ENCODE results near the gene COPB2.
"Not testable (repeated sequence)": the region's sequence is repeated elsewhere in the genome, so short reads cannot be mapped to it uniquely, and the experiment has no call there.

The COPB2 gene

GRCh38 chr3:139340784-139341183 lies 48.7 kb downstream of the COPB2 start:
- TF ChIP-seq CTCF (conservative IDR thresholded peaks at IDR 0.05; ENCODE audit: low read length), result no peak
- no peak for DNase-seq (ENCODE audit: low read depth)
- H3K4me3 ChIP-seq (ENCODE audit: low read length), result no peak overlapping the region

- no peak for TF ChIP-seq CTCF (conservative IDR thresholded peaks at IDR 0.05; ENCODE audit: low read length)
- DNase-seq (ENCODE audit: low read depth), result no peak
- no peak overlapping the region for H3K4me3 ChIP-seq (ENCODE audit: low read length)
Measured at GRCh38 chr3:139339219-139339906, 50.1 kb downstream of the COPB2 start.

- TF ChIP-seq CTCF (conservative IDR thresholded peaks at IDR 0.05; ENCODE audit: low read length), result no peak
- H3K4me3 ChIP-seq (ENCODE audit: low read length), result no peak overlapping the region
- no peak for DNase-seq (ENCODE audit: low read depth)
Measured at GRCh38 chr3:139338405-139338804, 51.0 kb downstream of the COPB2 start.

GRCh38 chr3:139334675-139335074 lies 54.8 kb downstream of the COPB2 start:
- H3K4me3 ChIP-seq (ENCODE audit: low read length), result not testable (repeated sequence)

GRCh38 chr3:139332092-139332491 lies 57.4 kb downstream of the COPB2 start:
- no peak for TF ChIP-seq CTCF (conservative IDR thresholded peaks at IDR 0.05; ENCODE audit: low read length)
- no peak for DNase-seq (ENCODE audit: low read depth)
- no peak overlapping the region for H3K4me3 ChIP-seq (ENCODE audit: low read length)

More at GRCh38 chr3:139334675-139335074, 54.8 kb downstream of the COPB2 start:
- not testable (repeated sequence) for DNase-seq (ENCODE audit: low read depth)

- no peak overlapping the region for H3K4me3 ChIP-seq (ENCODE audit: low read length)
- peak; percentile 78 for DNase-seq (ENCODE audit: low read depth)
- TF ChIP-seq CTCF (conservative IDR thresholded peaks at IDR 0.05; ENCODE audit: low read length), result peak; percentile 96
Measured at GRCh38 chr3:139329364-139329850, 60.0 kb downstream of the COPB2 start.

GRCh38 chr3:139328356-139328755 lies 61.1 kb downstream of the COPB2 start:
- no peak for DNase-seq (ENCODE audit: low read depth)
- H3K4me3 ChIP-seq (ENCODE audit: low read length), result no peak overlapping the region

More at GRCh38 chr3:139328356-139328755, 61.1 kb downstream of the COPB2 start:
- TF ChIP-seq CTCF (conservative IDR thresholded peaks at IDR 0.05; ENCODE audit: low read length), result no peak

Measured in AG10803 (cell line).